ENCODE results near the gene FBXO44. TPM values are rescaled to one million over a fixed set of nuclear protein-coding genes. Genes with fewer than 3 reads are reported as not detected.

The FBXO44 gene
- polyA plus RNA-seq, 1 donor from 2014 or later = 119 TPM

DNA sequence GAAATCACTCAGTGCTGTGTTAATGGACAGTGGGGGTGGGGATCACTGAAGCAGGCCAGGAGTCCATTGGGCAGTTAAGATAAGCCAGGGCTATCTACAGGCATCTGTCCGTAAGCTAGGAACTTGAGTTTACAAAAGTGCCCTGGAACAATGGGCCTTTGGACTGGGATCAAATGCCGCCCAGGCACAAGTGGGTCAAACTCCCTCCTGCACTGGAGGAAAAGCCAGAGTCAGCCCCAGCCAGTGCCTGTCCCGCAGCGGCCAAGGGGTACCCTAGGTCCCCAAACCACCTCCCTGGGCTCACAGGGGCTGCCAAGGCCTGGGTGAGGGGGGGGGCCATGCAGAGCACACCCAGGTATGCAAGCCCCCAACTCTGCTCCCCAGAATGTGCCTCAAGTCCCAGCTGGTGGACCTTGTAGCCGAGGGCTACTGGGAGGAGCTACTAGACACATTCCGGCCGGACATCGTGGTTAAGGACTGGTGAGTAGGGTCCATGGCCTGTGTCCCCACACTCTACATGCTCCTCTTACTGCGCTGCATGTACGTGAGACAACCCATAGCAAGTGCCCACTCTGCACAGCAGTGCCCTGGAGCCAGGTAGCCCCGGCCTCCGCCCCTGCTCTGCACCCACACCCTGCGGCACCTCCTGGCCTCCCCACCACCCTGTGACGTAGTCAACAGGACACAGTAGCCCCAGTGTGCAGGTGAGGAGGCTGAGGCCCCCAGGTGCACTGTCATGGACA lies 17.0 kb downstream of the FBXO44 start:
- H3K27me3 ChIP-seq (ENCODE audit: insufficient read depth, low read depth, low read length) = no peaks in the 10 kb centered on the region
- no peaks in the 10 kb centered on the region for H3F3A ChIP-seq (ENCODE audit: insufficient read depth, low read length, poor library complexity, severe bottlenecking)
- no peaks in the 10 kb centered on the region for H3K79me2 ChIP-seq (replicated peaks; ENCODE audit: insufficient read depth, low read length)
- no peaks in the 10 kb centered on the region for H3K9me2 ChIP-seq (ENCODE audit: insufficient read depth, low read length)
- H3K4me3 ChIP-seq (ENCODE audit: low read length) = no peak overlapping the region
- H3K27ac ChIP-seq (ENCODE audit: low read length) = no peak overlapping the region
- H3K9ac ChIP-seq (ENCODE audit: low read length) = no peak overlapping the region
- no peak overlapping the region for H2AFZ ChIP-seq (ENCODE audit: low read depth, low read length)
- no peaks in the 10 kb centered on the region for H3K36me3 ChIP-seq (ENCODE audit: insufficient read depth, low read length)
- H3K4me2 ChIP-seq (ENCODE audit: low read length) = no peak overlapping the region
- no peaks in the 10 kb centered on the region for H3K9me3 ChIP-seq (ENCODE audit: low read length)
- no peaks in the 10 kb centered on the region for H4K20me1 ChIP-seq (ENCODE audit: insufficient read depth)
- TF ChIP-seq MXI1 (conservative IDR thresholded peaks at IDR 0.05; ENCODE audit: poor library complexity, severe bottlenecking) (no peak), EZH2 (IDR thresholded peaks at IDR 0.05; ENCODE audit: borderline replicate concordance, insufficient read depth, low read length, poor library complexity, severe bottlenecking) (no peak), SMC3 (conservative IDR thresholded peaks at IDR 0.05; ENCODE audit: poor library complexity) (no peak), REST (IDR thresholded peaks at IDR 0.05; ENCODE audit: borderline replicate concordance) (no peak), EP300 (conservative IDR thresholded peaks at IDR 0.05; ENCODE audit: poor library complexity, severe bottlenecking) (no peak), RAD21 (conservative IDR thresholded peaks at IDR 0.05) (no peak), TAF1 (IDR thresholded peaks at IDR 0.05; ENCODE audit: low read depth) (no peak), POLR2AphosphoS5 (IDR thresholded peaks at IDR 0.05) (no peak)
- TF ChIP-seq, protein P1, sequence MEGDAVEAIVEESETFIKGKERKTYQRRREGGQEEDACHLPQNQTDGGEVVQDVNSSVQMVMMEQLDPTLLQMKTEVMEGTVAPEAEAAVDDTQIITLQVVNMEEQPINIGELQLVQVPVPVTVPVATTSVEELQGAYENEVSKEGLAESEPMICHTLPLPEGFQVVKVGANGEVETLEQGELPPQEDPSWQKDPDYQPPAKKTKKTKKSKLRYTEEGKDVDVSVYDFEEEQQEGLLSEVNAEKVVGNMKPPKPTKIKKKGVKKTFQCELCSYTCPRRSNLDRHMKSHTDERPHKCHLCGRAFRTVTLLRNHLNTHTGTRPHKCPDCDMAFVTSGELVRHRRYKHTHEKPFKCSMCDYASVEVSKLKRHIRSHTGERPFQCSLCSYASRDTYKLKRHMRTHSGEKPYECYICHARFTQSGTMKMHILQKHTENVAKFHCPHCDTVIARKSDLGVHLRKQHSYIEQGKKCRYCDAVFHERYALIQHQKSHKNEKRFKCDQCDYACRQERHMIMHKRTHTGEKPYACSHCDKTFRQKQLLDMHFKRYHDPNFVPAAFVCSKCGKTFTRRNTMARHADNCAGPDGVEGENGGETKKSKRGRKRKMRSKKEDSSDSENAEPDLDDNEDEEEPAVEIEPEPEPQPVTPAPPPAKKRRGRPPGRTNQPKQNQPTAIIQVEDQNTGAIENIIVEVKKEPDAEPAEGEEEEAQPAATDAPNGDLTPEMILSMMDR (IDR thresholded peaks at IDR 0.05; ENCODE audit: poor library complexity, severe bottlenecking) = no peak

- no peaks in the 10 kb centered on the region for H3K9me2 ChIP-seq (ENCODE audit: insufficient read depth, low read length)
- no peak overlapping the region for H3K4me2 ChIP-seq (ENCODE audit: low read length)
- H3K9me3 ChIP-seq (ENCODE audit: low read length) = no peaks in the 10 kb centered on the region
- H4K20me1 ChIP-seq (ENCODE audit: insufficient read depth) = no peaks in the 10 kb centered on the region
- no peaks in the 10 kb centered on the region for H3K36me3 ChIP-seq (ENCODE audit: insufficient read depth, low read length)
- H3K79me2 ChIP-seq (replicated peaks; ENCODE audit: insufficient read depth, low read length) = peaks cover under 1% of the 10 kb centered on the region
- H3K4me3 ChIP-seq (ENCODE audit: low read length) = no peak overlapping the region
- H2AFZ ChIP-seq (ENCODE audit: low read depth, low read length) = no peak overlapping the region
- no peak for TF ChIP-seq MXI1 (conservative IDR thresholded peaks at IDR 0.05; ENCODE audit: poor library complexity, severe bottlenecking)
- no peak for TF ChIP-seq POLR2AphosphoS5 (IDR thresholded peaks at IDR 0.05)
- TF ChIP-seq SMC3 (conservative IDR thresholded peaks at IDR 0.05; ENCODE audit: poor library complexity) = no peak
- no peak for TF ChIP-seq EP300 (conservative IDR thresholded peaks at IDR 0.05; ENCODE audit: poor library complexity, severe bottlenecking)
- TF ChIP-seq EZH2 (IDR thresholded peaks at IDR 0.05; ENCODE audit: borderline replicate concordance, insufficient read depth, low read length, poor library complexity, severe bottlenecking) = no peak
- no peak for TF ChIP-seq TAF1 (IDR thresholded peaks at IDR 0.05; ENCODE audit: low read depth)
- TF ChIP-seq, protein P1 (IDR thresholded peaks at IDR 0.05; ENCODE audit: poor library complexity, severe bottlenecking) = no peak
- no peak for TF ChIP-seq RAD21 (conservative IDR thresholded peaks at IDR 0.05)
- TF ChIP-seq REST (IDR thresholded peaks at IDR 0.05; ENCODE audit: borderline replicate concordance) = no peak
- no peak overlapping the region for H3K9ac ChIP-seq (ENCODE audit: low read length)
- H3F3A ChIP-seq (ENCODE audit: insufficient read depth, low read length, poor library complexity, severe bottlenecking) = no peaks in the 10 kb centered on the region
- H3K27ac ChIP-seq (ENCODE audit: low read length) = no peak overlapping the region
- no peaks in the 10 kb centered on the region for H3K27me3 ChIP-seq (ENCODE audit: insufficient read depth, low read depth, low read length)
These were observed 18.6 kb downstream of the FBXO44 start for GRCh38 chr1:11673089-11673769.
